Measurements from ENCODE around the gene OFD1. TPM values are rescaled to one million over a fixed set of nuclear protein-coding genes. Genes with fewer than 3 reads are reported as not detected.

The OFD1 gene
- 13.7 and 21.9 TPM in 2 replicates for total RNA-seq

GRCh38 chrX:13734278-13735172, at the start of gene OFD1, which contains the start of gene TRAPPC2:
Gene OFD1 (plus strand): TSS chrX:13734748. CDS start chrX:13735072, 324 bp downstream.
Gene TRAPPC2 (minus strand): TSS chrX:13734620. CDS start chrX:13719963, 14,657 bp downstream.

GRCh38 chrX:13688958-13689740, 45.4 kb upstream of the OFD1 start, which contains the start of gene RAB9A:
Gene RAB9A (plus strand): TSS chrX:13689128. CDS start chrX:13708747, 19,619 bp downstream.

GRCh38 chrX:13816643-13817627, 82.4 kb downstream of the OFD1 start, which contains the start of gene GPM6B:
Gene GPM6B (minus strand): TSS chrX:13817093. CDS start chrX:13816904, 189 bp downstream.

Other genes with a start within 250 kb of the OFD1 start
- 0.24 and 1.1 TPM in 2 replicates for gene EGFL6, start 165.1 kb upstream of the OFD1 start, total RNA-seq
- gene TCEANC, start 81.6 kb upstream of the OFD1 start, total RNA-seq: 3.5 and 4.4 TPM in 2 replicates
- 38.0 and 40.9 TPM in 2 replicates for gene RAB9A, start 45.6 kb upstream of the OFD1 start, total RNA-seq
- gene TRAPPC2, start 128 bp upstream of the OFD1 start, total RNA-seq: 25.3 and 28.8 TPM in 2 replicates
- 9.8 and 20.3 TPM in 2 replicates for gene GPM6B, start 82.3 kb downstream of the OFD1 start, total RNA-seq